GM18520 (cell line): ENCODE data around the gene PROP1.
"Not testable (repeated sequence)": the region's sequence is repeated elsewhere in the genome, so short reads cannot be mapped to it uniquely, and the experiment has no call there.

Source experiments
- ATAC-seq: cut with Tn5 transposase; IDR thresholded peaks from one replicate; pipeline ENCODE4 v1.9.1; 2021; ENCODE audit not compliant: unreplicated experiment

PROP1 gene

GRCh38 chr5:177945601-177946283 is 50.3 kb downstream of the PROP1 start:
- ATAC-seq, result not testable (repeated sequence)

- not testable (repeated sequence) for ATAC-seq
These were observed 50.9 kb downstream of the PROP1 start for GRCh38 chr5:177945145-177945544.

GRCh38 chr5:177943805-177944736 is 52.0 kb downstream of the PROP1 start:
- not testable (repeated sequence) for ATAC-seq

GRCh38 chr5:177942896-177943295 is 53.1 kb downstream of the PROP1 start:
- not testable (repeated sequence) for ATAC-seq
